SK-N-SH treated with all-trans-retinoic acid at 6 μM for 48 hours (cell line): ENCODE results near the gene GGA1.

Experiments
- CSDC2 ChIP-seq: fragments of 250-450 bp; sonication (Bioruptor Pico); IDR thresholded peaks from 2 replicates; pipeline ENCODE4 v1.5.0; 2020; ENCODE audit warnings: mild to moderate bottlenecking, moderate library complexity
- ESRRG ChIP-seq: fragments of 250-450 bp; sonication (Bioruptor Pico); IDR thresholded peaks from 2 replicates; pipeline ENCODE4 v1.6.1; 2021; ENCODE audit warnings: mild to moderate bottlenecking
- GLIS3 ChIP-seq: fragments of 250-450 bp; sonication (Bioruptor Pico); IDR thresholded peaks from 2 replicates; pipeline ENCODE4 v1.5.0; 2020; ENCODE audit warnings: mild to moderate bottlenecking, moderate library complexity
- ISL1 ChIP-seq: fragments of 250-450 bp; sonication (Bioruptor Pico); IDR thresholded peaks from 2 replicates; pipeline ENCODE4 v2.1.2; 2022; ENCODE audit warnings: mild to moderate bottlenecking, moderate library complexity
- OSR1 ChIP-seq: fragments of 250-450 bp; sonication (Bioruptor Pico); IDR thresholded peaks from 2 replicates; pipeline ENCODE4 v1.8.0; 2022; ENCODE audit warnings: moderate library complexity, mild to moderate bottlenecking, inconsistent platforms
- PPARA ChIP-seq: fragments of 250-450 bp; sonication (Bioruptor Pico); IDR thresholded peaks from 2 replicates; pipeline ENCODE4 v1.5.0; 2020; ENCODE audit warnings: mild to moderate bottlenecking, borderline replicate concordance
- RARB ChIP-seq: fragments of 250-450 bp; sonication (Bioruptor Pico); IDR thresholded peaks from 2 replicates; pipeline ENCODE4 v1.8.0; 2021; ENCODE audit warnings: mild to moderate bottlenecking, moderate library complexity
- TCF4 ChIP-seq: fragments of 250-450 bp; sonication (Bioruptor Pico); IDR thresholded peaks from 2 replicates; pipeline ENCODE4 v1.8.0; 2021; ENCODE audit warnings: mild to moderate bottlenecking, moderate library complexity, borderline replicate concordance
- ZC3H10 ChIP-seq: fragments of 250-450 bp; sonication (Bioruptor Pico); IDR thresholded peaks from 2 replicates; pipeline ENCODE4 v1.5.1; 2021; ENCODE audit warnings: mild to moderate bottlenecking, moderate library complexity
- ZNF70 ChIP-seq: fragments of 450-650 bp; formaldehyde crosslinking; IDR thresholded peaks from 2 replicates; pipeline ENCODE4 v1.5.0; 2020; ENCODE audit warnings: mild to moderate bottlenecking, moderate library complexity
- TF ChIP-seq, protein P1 (sequence below): fragments of 250-450 bp; sonication (Bioruptor Pico); IDR thresholded peaks from 2 replicates; pipeline ENCODE4 v1.8.0; 2021; ENCODE audit warnings: low read depth, mild to moderate bottlenecking, moderate library complexity, borderline replicate concordance

DNA sequence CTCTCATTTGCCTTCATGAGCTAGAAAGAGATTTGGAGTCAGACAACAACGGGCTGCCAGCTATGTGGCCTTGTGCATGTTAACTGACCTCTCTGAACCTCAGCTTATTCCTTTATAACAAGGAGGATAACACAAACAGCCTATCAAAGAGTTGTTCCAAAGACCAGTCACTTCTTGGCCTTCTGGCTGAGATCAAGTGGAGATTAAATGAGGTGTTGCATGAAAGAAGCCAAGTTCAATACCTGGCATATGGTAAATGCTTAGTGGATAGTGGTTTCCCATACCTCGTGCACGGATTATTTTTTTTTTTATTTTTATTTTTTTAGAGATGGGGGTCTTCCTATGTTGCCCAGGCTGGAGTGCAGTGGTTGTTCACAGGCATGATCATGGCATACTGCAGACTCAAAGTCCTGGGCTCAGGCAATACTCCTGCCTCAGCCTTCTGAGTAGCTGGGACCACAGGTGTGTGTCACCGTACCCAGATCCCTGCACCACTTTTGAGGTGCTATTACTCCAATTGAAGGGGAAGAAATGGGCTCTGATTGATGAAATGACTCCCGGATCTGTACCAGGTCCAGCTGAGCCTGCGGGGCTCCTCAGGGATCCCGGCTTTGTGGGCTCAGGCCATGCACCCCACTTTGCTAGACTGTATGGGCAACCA is 71.7 kb downstream of the GGA1 start:
- TF ChIP-seq ZC3H10 (CRISPR knock-in tag) (no peak), ESRRG (CRISPR knock-in tag) (no peak), CSDC2 (CRISPR knock-in tag) (no peak), RARB (no peak), ZNF70 (CRISPR knock-in tag) (no peak), PPARA (CRISPR knock-in tag) (no peak), ISL1 (CRISPR knock-in tag) (no peak), TCF4 (CRISPR knock-in tag) (no peak), OSR1 (CRISPR knock-in tag) (no peak), GLIS3 (CRISPR knock-in tag) (no peak)
- TF ChIP-seq, protein P1, sequence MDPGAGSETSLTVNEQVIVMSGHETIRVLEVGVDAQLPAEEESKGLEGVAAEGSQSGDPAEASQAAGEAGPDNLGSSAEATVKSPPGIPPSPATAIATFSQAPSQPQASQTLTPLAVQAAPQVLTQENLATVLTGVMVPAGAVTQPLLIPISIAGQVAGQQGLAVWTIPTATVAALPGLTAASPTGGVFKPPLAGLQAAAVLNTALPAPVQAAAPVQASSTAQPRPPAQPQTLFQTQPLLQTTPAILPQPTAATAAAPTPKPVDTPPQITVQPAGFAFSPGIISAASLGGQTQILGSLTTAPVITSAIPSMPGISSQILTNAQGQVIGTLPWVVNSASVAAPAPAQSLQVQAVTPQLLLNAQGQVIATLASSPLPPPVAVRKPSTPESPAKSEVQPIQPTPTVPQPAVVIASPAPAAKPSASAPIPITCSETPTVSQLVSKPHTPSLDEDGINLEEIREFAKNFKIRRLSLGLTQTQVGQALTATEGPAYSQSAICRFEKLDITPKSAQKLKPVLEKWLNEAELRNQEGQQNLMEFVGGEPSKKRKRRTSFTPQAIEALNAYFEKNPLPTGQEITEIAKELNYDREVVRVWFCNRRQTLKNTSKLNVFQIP (CRISPR knock-in tag) = no peak
